Smooth muscle cell (in vitro differentiated cells): Measurements from ENCODE around the gene RGMB. TPM values are rescaled to one million over a fixed set of nuclear protein-coding genes. Genes with fewer than 3 reads are reported as not detected.
A peak's percentile ranks its signal among the peaks of the same experiment; 100 is the strongest.

Experiments
- DNase-seq: peaks from one replicate; lab custom pipeline; 2025; ENCODE audit not compliant: unreplicated experiment; lab: John Stamatoyannopoulos, UW
- H2AFZ ChIP-seq: fragments of 200-600 bp; sonication (generic); 2 replicates; pipeline ENCODE4 v1.6.0; 2016; ENCODE audit warnings: antibody characterized with exemption, low read depth, mild to moderate bottlenecking
- H3F3A ChIP-seq: fragments of 200-600 bp; sonication (generic); 2 replicates; pipeline ENCODE4 v1.6.0; 2017; ENCODE audit warnings: antibody characterized with exemption, low read depth
- H3K27ac ChIP-seq: fragments of 200-600 bp; sonication (generic); 2 replicates; pipeline ENCODE4 v1.5.1; 2016; ENCODE audit warnings: low read depth, mild to moderate bottlenecking
- H3K27me3 ChIP-seq: fragments of 200-600 bp; sonication (generic); 2 replicates; pipeline ENCODE4 v1.6.1; 2016; ENCODE audit warnings: low read depth, mild to moderate bottlenecking
- H3K36me3 ChIP-seq: fragments of 200-600 bp; sonication (generic); 2 replicates; pipeline ENCODE4 v1.5.1; 2016; ENCODE audit warnings: low read depth
- H3K4me1 ChIP-seq: fragments of 200-600 bp; sonication (generic); 2 replicates; pipeline ENCODE4 v1.5.1; 2016; ENCODE audit warnings: low read depth
- H3K4me2 ChIP-seq: fragments of 200-600 bp; sonication (generic); 2 replicates; pipeline ENCODE4 v1.6.0; 2016; ENCODE audit warnings: mild to moderate bottlenecking
- H3K4me3 ChIP-seq: fragments of 200-600 bp; sonication (generic); 2 replicates; pipeline ENCODE4 v1.5.1; 2016; ENCODE audit warnings: mild to moderate bottlenecking
- H3K79me2 ChIP-seq: fragments of 200-600 bp; sonication (generic); 2 replicates; pipeline ENCODE4 v1.6.0; 2016; ENCODE audit warnings: low read depth, mild to moderate bottlenecking
- H3K9ac ChIP-seq: fragments of 200-600 bp; sonication (generic); 2 replicates; pipeline ENCODE4 v1.6.0; 2016; ENCODE audit warnings: low read depth
- H3K9me3 ChIP-seq: fragments of 200-600 bp; sonication (generic); replicated peaks from 2 replicates; pipeline ENCODE4 v1.5.1; 2016; ENCODE audit warnings: low read depth
- H4K20me1 ChIP-seq: fragments of 200-600 bp; sonication (generic); 2 replicates; pipeline ENCODE4 v1.6.0; 2016; ENCODE audit warnings: low read depth
- WGBS: methylation state at CpG from one replicate; pipeline ENCODE4 v1.1.7; 2016; ENCODE audit warnings: low lambda C conversion rate; 5-methylcytosine and 5-hydroxymethylcytosine counted together
- polyA plus RNA-seq: library from polyadenylated mRNA; unstranded; fragments of >200 nt; fragmentation: Nextera tagmentation; extraction: Ambion mirVana; gene quantifications from 2 replicates; pipeline ENCODE4 v1.2.1, GENCODE V29; 2016
- total RNA-seq: library from RNA; depleted of rRNA; stranded (reverse); fragments of >200 nt; gene quantifications from 2 replicates; pipeline ENCODE4 v1.2.3, GENCODE V29; 2014
- TF ChIP-seq, protein P1 (sequence below): fragments of 200-600 bp; sonication (generic); IDR thresholded peaks from 2 replicates; pipeline ENCODE4 v1.5.1; 2017; ENCODE audit warnings: borderline replicate concordance, mild to moderate bottlenecking, antibody characterized with exemption; ENCODE audit not compliant: insufficient read depth, poor library complexity, severe bottlenecking

Gene RGMB
- total and polyA plus RNA-seq, 2 experiments from 2014 or later: 8.0 to 11.2 TPM

DNA sequence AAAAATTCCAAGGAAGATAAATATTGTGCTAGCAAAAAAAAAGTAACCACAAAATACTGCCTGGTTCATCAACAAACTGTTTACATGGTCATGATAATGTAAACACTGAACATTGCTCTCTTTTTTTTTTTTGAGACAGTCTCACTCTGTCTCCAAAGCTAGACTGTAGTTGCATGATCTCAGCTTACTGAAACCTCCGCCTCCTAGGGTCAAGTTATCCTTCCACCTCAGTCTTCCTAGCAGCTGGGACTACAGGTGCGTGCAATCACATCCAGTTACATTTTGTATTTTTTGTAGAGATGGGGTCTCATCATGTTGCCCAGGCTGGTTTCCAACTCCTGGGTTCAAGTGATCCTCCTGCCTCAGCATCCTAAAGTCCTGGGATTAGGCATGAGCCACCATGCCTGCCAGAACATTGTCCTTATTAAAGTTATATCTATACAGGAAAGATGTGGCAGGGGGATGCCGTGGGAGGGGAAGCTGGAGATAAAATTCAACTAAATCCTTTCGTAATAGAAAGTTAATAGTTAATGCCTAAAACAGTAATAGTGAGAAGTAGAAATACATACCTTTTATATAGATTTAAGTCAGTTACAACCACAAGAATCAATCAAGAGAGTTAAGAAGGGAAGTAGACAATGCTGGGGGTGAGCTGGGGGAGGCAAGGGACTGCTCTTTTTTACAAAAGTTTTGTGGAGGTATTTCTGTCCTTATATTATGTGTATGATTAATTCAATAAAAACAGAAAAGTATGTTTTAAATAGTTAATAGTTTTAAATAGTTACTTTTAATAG, 52.3 kb downstream of the RGMB start:
- no peaks in the 10 kb centered on the region for H3K9me3 ChIP-seq
- H3K79me2 ChIP-seq: no peaks in the 10 kb centered on the region
- H3K27ac ChIP-seq: no peak overlapping the region
- H2AFZ ChIP-seq: no peak overlapping the region
- H3F3A ChIP-seq: no peaks in the 10 kb centered on the region
- H4K20me1 ChIP-seq: no peaks in the 10 kb centered on the region
- no peak overlapping the region for H3K4me2 ChIP-seq
- DNase-seq: no peak
- no peaks in the 10 kb centered on the region for H3K4me1 ChIP-seq
- TF ChIP-seq, protein P1, sequence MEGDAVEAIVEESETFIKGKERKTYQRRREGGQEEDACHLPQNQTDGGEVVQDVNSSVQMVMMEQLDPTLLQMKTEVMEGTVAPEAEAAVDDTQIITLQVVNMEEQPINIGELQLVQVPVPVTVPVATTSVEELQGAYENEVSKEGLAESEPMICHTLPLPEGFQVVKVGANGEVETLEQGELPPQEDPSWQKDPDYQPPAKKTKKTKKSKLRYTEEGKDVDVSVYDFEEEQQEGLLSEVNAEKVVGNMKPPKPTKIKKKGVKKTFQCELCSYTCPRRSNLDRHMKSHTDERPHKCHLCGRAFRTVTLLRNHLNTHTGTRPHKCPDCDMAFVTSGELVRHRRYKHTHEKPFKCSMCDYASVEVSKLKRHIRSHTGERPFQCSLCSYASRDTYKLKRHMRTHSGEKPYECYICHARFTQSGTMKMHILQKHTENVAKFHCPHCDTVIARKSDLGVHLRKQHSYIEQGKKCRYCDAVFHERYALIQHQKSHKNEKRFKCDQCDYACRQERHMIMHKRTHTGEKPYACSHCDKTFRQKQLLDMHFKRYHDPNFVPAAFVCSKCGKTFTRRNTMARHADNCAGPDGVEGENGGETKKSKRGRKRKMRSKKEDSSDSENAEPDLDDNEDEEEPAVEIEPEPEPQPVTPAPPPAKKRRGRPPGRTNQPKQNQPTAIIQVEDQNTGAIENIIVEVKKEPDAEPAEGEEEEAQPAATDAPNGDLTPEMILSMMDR: no peak
- 87% methylated on average over 4 of the region's 4 CpGs for WGBS
- no peak overlapping the region for H3K9ac ChIP-seq
- no peak overlapping the region for H3K4me3 ChIP-seq
- no peaks in the 10 kb centered on the region for H3K36me3 ChIP-seq
- no peaks in the 10 kb centered on the region for H3K27me3 ChIP-seq

DNA sequence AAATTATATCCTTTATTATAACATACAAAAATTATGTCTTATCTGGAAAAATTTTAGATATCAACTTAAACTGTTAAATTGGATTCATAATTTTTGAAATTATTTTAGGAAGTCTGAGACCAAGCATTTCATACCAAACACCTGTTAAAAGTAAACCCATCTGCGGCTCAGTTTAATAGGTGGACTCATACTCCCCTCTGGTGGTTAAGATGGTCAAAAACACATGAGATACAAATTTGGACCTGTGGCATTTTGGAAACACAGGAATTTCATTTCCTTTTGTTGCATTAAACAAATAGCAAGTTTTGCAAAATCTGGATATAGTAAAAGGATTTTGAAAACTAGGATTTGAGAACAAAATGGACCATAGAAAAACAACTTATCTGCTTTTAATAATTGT, 53.7 kb downstream of the RGMB start:
- Histone ChIP-seq H3F3A (no peaks in the 10 kb centered on the region), H4K20me1 (no peaks in the 10 kb centered on the region), H3K9me3 (no peaks in the 10 kb centered on the region), H3K9ac (no peak overlapping the region), H3K27ac (no peak overlapping the region), H3K4me2 (no peak overlapping the region), H3K4me1 (no peaks in the 10 kb centered on the region), H3K4me3 (no peak overlapping the region), H3K27me3 (no peaks in the 10 kb centered on the region), H3K36me3 (no peaks in the 10 kb centered on the region), H3K79me2 (no peaks in the 10 kb centered on the region), H2AFZ (no peak overlapping the region)
- WGBS: 49% methylated on average over 1 of the region's 1 CpG
- TF ChIP-seq, protein P1: peak; percentile 56
- no peak for DNase-seq

DNA sequence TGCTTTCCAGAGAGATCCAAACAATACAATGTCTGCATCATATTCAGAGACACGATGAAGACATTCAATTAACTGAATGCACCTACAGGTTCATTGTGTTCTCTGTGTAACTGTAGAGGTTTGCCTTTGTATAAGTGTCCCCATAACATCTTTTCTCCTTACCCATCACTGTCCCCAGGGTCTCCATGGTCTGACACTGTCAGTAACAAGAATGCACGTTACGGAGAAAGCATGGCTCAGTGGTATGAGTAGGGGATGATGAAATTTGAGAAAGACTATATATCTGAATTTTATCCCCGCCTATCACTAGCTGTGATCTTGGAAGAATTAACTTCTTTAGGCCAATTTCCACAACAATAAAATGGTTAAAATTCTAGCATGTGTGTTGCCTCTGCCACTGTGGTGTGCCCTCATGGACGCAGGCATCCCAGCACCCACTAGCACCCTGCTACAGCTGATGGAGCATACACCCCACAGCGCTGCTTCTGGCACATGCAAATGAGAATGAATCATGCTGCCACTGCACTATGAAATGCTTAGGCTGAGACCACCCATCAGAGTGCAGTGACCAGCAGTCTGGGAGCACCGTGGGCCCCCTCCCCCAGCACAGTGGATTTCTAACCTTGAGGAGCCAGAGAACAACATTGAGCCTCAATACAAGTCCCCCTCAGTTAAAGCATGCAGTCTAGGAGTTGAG, 54.3 kb downstream of the RGMB start:
- Histone ChIP-seq H3K4me2 (no peak overlapping the region), H3K27me3 (no peaks in the 10 kb centered on the region), H3F3A (no peaks in the 10 kb centered on the region), H3K9ac (no peak overlapping the region), H3K36me3 (no peaks in the 10 kb centered on the region), H2AFZ (no peak overlapping the region), H3K9me3 (no peaks in the 10 kb centered on the region), H3K79me2 (no peaks in the 10 kb centered on the region), H3K4me3 (no peak overlapping the region), H3K27ac (no peak overlapping the region), H3K4me1 (no peaks in the 10 kb centered on the region), H4K20me1 (no peaks in the 10 kb centered on the region)
- WGBS: 73% methylated on average over 7 of the region's 7 CpGs
- TF ChIP-seq, protein P1: no peak
- DNase-seq: no peak

DNA sequence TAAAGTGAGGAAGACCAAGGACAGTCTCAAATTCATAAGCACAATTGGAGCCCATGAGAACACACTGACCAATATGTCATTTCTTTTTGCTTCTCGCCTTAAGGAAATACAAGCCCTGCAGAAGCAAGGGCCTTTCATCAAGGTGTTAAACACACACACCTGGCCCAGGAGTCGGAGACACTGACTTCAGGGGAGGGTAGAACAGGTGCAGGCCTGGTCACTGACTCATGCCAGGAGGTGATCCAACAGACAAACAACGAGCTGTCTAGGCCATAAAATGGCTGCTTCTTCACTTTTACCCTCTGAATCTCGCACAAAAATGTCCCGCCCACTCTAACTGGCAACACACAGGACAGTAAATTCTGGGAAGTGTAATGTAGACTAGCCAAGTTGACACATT, 62.7 kb downstream of the RGMB start:
- DNase-seq: no peak
- H3K4me3 ChIP-seq: no peak overlapping the region
- H3K27ac ChIP-seq: no peak overlapping the region
- H3K27me3 ChIP-seq: no peaks in the 10 kb centered on the region
- H2AFZ ChIP-seq: no peak overlapping the region
- no peaks in the 10 kb centered on the region for H3K4me1 ChIP-seq
- no peaks in the 10 kb centered on the region for H4K20me1 ChIP-seq
- no peaks in the 10 kb centered on the region for H3K9me3 ChIP-seq
- 88% methylated on average over 5 of the region's 5 CpGs for WGBS
- no peak overlapping the region for H3K9ac ChIP-seq
- no peaks in the 10 kb centered on the region for H3K79me2 ChIP-seq
- H3K36me3 ChIP-seq: no peaks in the 10 kb centered on the region
- TF ChIP-seq, protein P1: no peak
- no peak overlapping the region for H3K4me2 ChIP-seq
- H3F3A ChIP-seq: no peaks in the 10 kb centered on the region
